Astrocyte of the cerebellum (primary cell): ENCODE data around the gene SPINK5.
A peak's percentile ranks its signal among the peaks of the same experiment; 100 is the strongest.

Experiments used
- DNase-seq: peaks from one replicate; pipeline ENCODE4 v3.0.0-alpha.2; 2011; ENCODE audit warnings: low read depth
- H3K4me3 ChIP-seq: 2 replicates; pipeline ENCODE4 v1.5.1; 2011; ENCODE audit warnings: mild to moderate bottlenecking, low read depth, low read length, moderate library complexity
- CTCF ChIP-seq: IDR thresholded peaks from 2 replicates; pipeline ENCODE4 v1.5.1; 2012; ENCODE audit warnings: low read length, low read depth, moderate library complexity, mild to moderate bottlenecking; ENCODE audit errors: missing control alignments
- in situ Hi-C: cut with HindIII; loops from 2 replicates; pipeline ENCODE4 v1.10.0; 2017; ENCODE audit warnings: low sequenced_read_pairs

Gene SPINK5

GRCh38 chr5:148145916-148146315 is 82.1 kb downstream of the SPINK5 start:
- TF ChIP-seq CTCF = no peak
- DNase-seq = peak; percentile 16
- in situ Hi-C loops = no loop called here
- H3K4me3 ChIP-seq = no peak overlapping the region

- no peak for TF ChIP-seq CTCF
- in situ Hi-C loops = no loop called here
- no peak for DNase-seq
- no peak overlapping the region for H3K4me3 ChIP-seq
Measured at GRCh38 chr5:148146487-148146886, 82.7 kb downstream of the SPINK5 start.

- in situ Hi-C loops = no loop called here
- no peak for DNase-seq
- no peak overlapping the region for H3K4me3 ChIP-seq
- no peak for TF ChIP-seq CTCF
Measured at GRCh38 chr5:148147415-148147814, 83.6 kb downstream of the SPINK5 start.

GRCh38 chr5:148151872-148152271 is 88.1 kb downstream of the SPINK5 start:
- H3K4me3 ChIP-seq = no peak overlapping the region
- TF ChIP-seq CTCF = no peak
- in situ Hi-C loops = no loop called here
- no peak for DNase-seq

GRCh38 chr5:148152781-148153180 is 89.0 kb downstream of the SPINK5 start:
- TF ChIP-seq CTCF = no peak
- DNase-seq = no peak
- no peak overlapping the region for H3K4me3 ChIP-seq
- in situ Hi-C loops = no loop called here

GRCh38 chr5:148156609-148157008 is 92.8 kb downstream of the SPINK5 start:
- no peak for TF ChIP-seq CTCF
- in situ Hi-C loops = no loop called here
- H3K4me3 ChIP-seq = no peak overlapping the region
- DNase-seq = no peak

GRCh38 chr5:148162038-148162437 is 98.3 kb downstream of the SPINK5 start:
- no peak for TF ChIP-seq CTCF
- H3K4me3 ChIP-seq = no peak overlapping the region
- in situ Hi-C loops = no loop called here
- DNase-seq = no peak
